Ascending aorta (tissue), 2 donors: Measurements from ENCODE around the gene UTRN. TPM values are rescaled to one million over a fixed set of nuclear protein-coding genes. Genes with fewer than 3 reads are reported as not detected.

Experiments
- DNase-seq, 2 donors: peaks; one replicate each; pipeline ENCODE4 v3.0.0-alpha.2; 2019; ENCODE audit warnings: low spot score in 2 of 2
- H3K27ac ChIP-seq, 2 donors: fragments of 200-600 bp; sonication (generic); one replicate each; pipeline ENCODE4 v1.5.1; 2016 to 2017; ENCODE audit warnings: mild to moderate bottlenecking in 1 of 2
- H3K27me3 ChIP-seq: fragments of 200-600 bp; sonication (generic); one replicate; pipeline ENCODE4 v1.5.1; 2017
- H3K36me3 ChIP-seq, 2 donors: fragments of 200-600 bp; sonication (generic); one replicate each; pipeline ENCODE4 v1.5.1; 2016
- H3K4me1 ChIP-seq, 2 donors: fragments of 200-600 bp; sonication (generic); one replicate each; pipeline ENCODE4 v1.5.1; 2016 to 2017; ENCODE audit warnings: mild to moderate bottlenecking in 1 of 2
- H3K4me3 ChIP-seq, 2 donors: fragments of 200-600 bp; sonication (generic); one replicate each; pipeline ENCODE4 v1.5.1; 2016 to 2017; ENCODE audit warnings: mild to moderate bottlenecking in 1 of 2
- H3K9me3 ChIP-seq, 2 donors: fragments of 200-600 bp; sonication (generic); one replicate each; pipeline ENCODE4 v1.5.1; 2016
- CTCF ChIP-seq, 3 experiments: fragments of 200-600 bp in 2 of 3; fragments of 450-650 bp in 1 of 3; sonication (generic) in 2 of 3; IDR thresholded peaks; one replicate each; pipeline ENCODE4 v1.5.1; 2016 to 2019; ENCODE audit warnings: antibody characterized with exemption in 3 of 3, mild to moderate bottlenecking in 1 of 3, moderate library complexity in 1 of 3
- intact Hi-C: fragments of 100-400 bp; cut with DNase I; formaldehyde crosslinking; loops from one replicate; pipeline ENCODE4 v1.15.1; 2023
- total RNA-seq: library from RNA; depleted of rRNA; stranded (reverse); fragments of >200 nt; gene quantifications from one replicate; pipeline ENCODE4 v1.1.0, GENCODE V29; 2016

Gene UTRN
- total RNA-seq, 1 donor from 2014 or later: 69.9 TPM

GRCh38 chr6:144314562-144314961 lies 29.4 kb downstream of the UTRN start:
- TF ChIP-seq CTCF (IDR thresholded peaks at IDR 0.05): no peak
- peak overlapping the region; percentile 30 to 50 for H3K27ac ChIP-seq
- H3K9me3 ChIP-seq: no peaks in the 10 kb centered on the region
- no peaks in the 10 kb centered on the region for H3K27me3 ChIP-seq
- H3K4me3 ChIP-seq: no peak overlapping the region
- intact Hi-C loops: no loop called here
- peaks cover 12 to 33% of the 10 kb centered on the region in 2 donors for H3K4me1 ChIP-seq
- peaks cover 0 to 7% of the 10 kb centered on the region in 2 donors for H3K36me3 ChIP-seq
- no peak for DNase-seq

- TF ChIP-seq CTCF (IDR thresholded peaks at IDR 0.05): no peak
- intact Hi-C loops: no loop called here
- DNase-seq: no peak
- H3K27me3 ChIP-seq: no peaks in the 10 kb centered on the region
- H3K4me3 ChIP-seq: no peak overlapping the region
- H3K27ac ChIP-seq: peak overlapping the region; percentile 4 to 44
- H3K9me3 ChIP-seq: no peaks in the 10 kb centered on the region
- no peaks in the 10 kb centered on the region for H3K36me3 ChIP-seq
- peaks cover 12 to 35% of the 10 kb centered on the region in 2 donors for H3K4me1 ChIP-seq
These were observed 30.3 kb downstream of the UTRN start for GRCh38 chr6:144315226-144315980.

GRCh38 chr6:144315981-144316861 lies 31.1 kb downstream of the UTRN start:
- Histone ChIP-seq H3K9me3 (no peaks in the 10 kb centered on the region), H3K36me3 (no peaks in the 10 kb centered on the region), H3K4me1 (peaks cover 12 to 35% of the 10 kb centered on the region in 2 donors), H3K4me3 (no peak overlapping the region), H3K27me3 (no peaks in the 10 kb centered on the region), H3K27ac (peak overlapping the region in 1 of 2 donors; percentile 1)
- no peak for DNase-seq
- intact Hi-C loops: no loop called here
- no peak for TF ChIP-seq CTCF (IDR thresholded peaks at IDR 0.05)

GRCh38 chr6:144316862-144317195 lies 31.7 kb downstream of the UTRN start:
- Histone ChIP-seq H3K36me3 (no peaks in the 10 kb centered on the region), H3K9me3 (no peaks in the 10 kb centered on the region), H3K4me1 (peaks cover 12 to 35% of the 10 kb centered on the region in 2 donors), H3K4me3 (no peak overlapping the region), H3K27me3 (no peaks in the 10 kb centered on the region), H3K27ac (no peak overlapping the region)
- no peak for DNase-seq
- no peak for TF ChIP-seq CTCF (IDR thresholded peaks at IDR 0.05)
- intact Hi-C loops: no loop called here

GRCh38 chr6:144317736-144318135 lies 32.6 kb downstream of the UTRN start:
- intact Hi-C loops: no loop called here
- no peak for TF ChIP-seq CTCF (IDR thresholded peaks at IDR 0.05)
- H3K4me3 ChIP-seq: no peak overlapping the region
- no peak for DNase-seq
- H3K36me3 ChIP-seq: no peaks in the 10 kb centered on the region
- peak overlapping the region in 1 of 2 donors; percentile 8 for H3K27ac ChIP-seq
- H3K4me1 ChIP-seq: peaks cover 15 to 38% of the 10 kb centered on the region in 2 donors
- H3K9me3 ChIP-seq: no peaks in the 10 kb centered on the region
- H3K27me3 ChIP-seq: no peaks in the 10 kb centered on the region
